Neural cell (in vitro differentiated cells): ENCODE results near the gene IGSF23. TPM values are rescaled to one million over a fixed set of nuclear protein-coding genes. Genes with fewer than 3 reads are reported as not detected.

Experiments
- H2AFZ ChIP-seq: fragments of 200-600, 300-800 bp; sonication (generic), shearing (Covaris generic); 2 replicates; pipeline ENCODE4 v1.6.0; 2014; ENCODE audit warnings: low read depth, mild to moderate bottlenecking, antibody characterized with exemption, low read length, moderate library complexity
- H3F3A ChIP-seq: fragments of 200-600 bp; shearing (Covaris generic); 2 replicates; pipeline ENCODE4 v1.6.1; 2016; ENCODE audit warnings: mild to moderate bottlenecking, moderate library complexity, mixed read lengths, antibody characterized with exemption, low read length; ENCODE audit not compliant: insufficient read depth, poor library complexity, severe bottlenecking
- H3K27ac ChIP-seq: fragments of 200-600, 300-800 bp; sonication (generic), shearing (Covaris generic); 2 replicates; pipeline ENCODE4 v1.5.1; 2014; ENCODE audit warnings: mild to moderate bottlenecking, low read length, moderate library complexity
- H3K27me3 ChIP-seq: fragments of 300-800, 200-600 bp; sonication (generic), shearing (Covaris generic); 2 replicates; pipeline ENCODE4 v1.6.0; 2014; ENCODE audit warnings: mild to moderate bottlenecking, low read depth, low read length, moderate library complexity; ENCODE audit not compliant: insufficient read depth
- H3K36me3 ChIP-seq: fragments of 300-800, 200-600 bp; sonication (generic), shearing (Covaris generic); 2 replicates; pipeline ENCODE4 v1.5.1; 2014; ENCODE audit warnings: mild to moderate bottlenecking, antibody characterized with exemption, low read length, moderate library complexity; ENCODE audit not compliant: insufficient read depth
- H3K4me2 ChIP-seq: fragments of 300-800, 200-600 bp; sonication (generic), shearing (Covaris generic); 2 replicates; pipeline ENCODE4 v1.6.0; 2014; ENCODE audit warnings: mild to moderate bottlenecking, low read length
- H3K4me3 ChIP-seq: fragments of 300-800, 200-600 bp; sonication (generic), shearing (Covaris generic); 2 replicates; pipeline ENCODE4 v1.5.1; 2014; ENCODE audit warnings: mild to moderate bottlenecking, low read length, moderate library complexity
- H3K79me2 ChIP-seq: fragments of 200-600 bp; shearing (Covaris generic); replicated peaks from 2 replicates; pipeline ENCODE4 v1.6.0; 2014; ENCODE audit warnings: mild to moderate bottlenecking, low read length, moderate library complexity; ENCODE audit not compliant: insufficient read depth
- H3K9ac ChIP-seq: fragments of 300-800, 200-600 bp; sonication (generic), shearing (Covaris generic); 2 replicates; pipeline ENCODE4 v1.6.1; 2016; ENCODE audit warnings: mild to moderate bottlenecking, low read length, mixed read lengths
- H3K9me2 ChIP-seq: fragments of 200-600 bp; shearing (Covaris generic); 2 replicates; pipeline ENCODE4 v1.6.1; 2016; ENCODE audit warnings: mild to moderate bottlenecking, low read length, mixed read lengths; ENCODE audit not compliant: insufficient read depth
- H3K9me3 ChIP-seq: fragments of 200-600, 300-800 bp; sonication (generic), shearing (Covaris generic); 2 replicates; pipeline ENCODE4 v1.6.1; 2016; ENCODE audit warnings: mild to moderate bottlenecking, mixed run types, low read length, moderate library complexity, mixed read lengths
- H4K20me1 ChIP-seq: fragments of 200-600 bp; shearing (Covaris generic); 2 replicates; pipeline ENCODE4 v1.6.1; 2016; ENCODE audit warnings: mild to moderate bottlenecking, mixed run types; ENCODE audit not compliant: insufficient read depth
- EP300 ChIP-seq: fragments of 450-650 bp; conservative IDR thresholded peaks from 2 replicates; pipeline ENCODE4 v1.6.1; 2014; ENCODE audit warnings: antibody characterized with exemption, mild to moderate bottlenecking, moderate library complexity; ENCODE audit not compliant: poor library complexity, severe bottlenecking
- EZH2 ChIP-seq: fragments of 200-600, 300-800 bp; shearing (Covaris generic), sonication (generic); IDR thresholded peaks from 2 replicates; pipeline ENCODE4 v1.6.1; 2014; ENCODE audit warnings: antibody characterized with exemption, low read length, borderline replicate concordance, mild to moderate bottlenecking; ENCODE audit not compliant: insufficient read depth, poor library complexity, severe bottlenecking
- MXI1 ChIP-seq: fragments of 450-650 bp; conservative IDR thresholded peaks from 2 replicates; pipeline ENCODE4 v1.6.1; 2014; ENCODE audit warnings: antibody characterized with exemption, mild to moderate bottlenecking; ENCODE audit not compliant: poor library complexity, severe bottlenecking
- POLR2AphosphoS5 ChIP-seq: IDR thresholded peaks from 2 replicates; pipeline ENCODE4 v1.6.1; 2012
- RAD21 ChIP-seq: fragments of 450-650 bp; conservative IDR thresholded peaks from 2 replicates; pipeline ENCODE4 v1.6.1; 2014; ENCODE audit warnings: antibody characterized with exemption, mild to moderate bottlenecking, moderate library complexity
- SMC3 ChIP-seq: fragments of 450-650 bp; conservative IDR thresholded peaks from 2 replicates; pipeline ENCODE4 v1.6.1; 2014; ENCODE audit warnings: antibody characterized with exemption, mild to moderate bottlenecking, moderate library complexity; ENCODE audit not compliant: poor library complexity
- TAF1 ChIP-seq: IDR thresholded peaks from 2 replicates; pipeline ENCODE4 v1.6.1; 2012; ENCODE audit warnings: low read depth
- polyA plus RNA-seq: library from polyadenylated mRNA; depleted of rRNA; stranded (reverse); fragments of >200 nt; gene quantifications from 2 replicates; pipeline ENCODE4 v1.2.3, GENCODE V29; 2014
- TF ChIP-seq, protein P1 (sequence below): IDR thresholded peaks from 2 replicates; pipeline ENCODE4 v1.6.1; 2012; ENCODE audit warnings: borderline replicate concordance
- TF ChIP-seq, protein P2 (sequence below): fragments of 450-650 bp; IDR thresholded peaks from 2 replicates; pipeline ENCODE4 v1.5.1; 2014; ENCODE audit warnings: antibody characterized with exemption, mild to moderate bottlenecking, moderate library complexity; ENCODE audit not compliant: poor library complexity, severe bottlenecking

The IGSF23 gene
- polyA plus RNA-seq, 1 donor from 2014 or later, result not detected

DNA sequence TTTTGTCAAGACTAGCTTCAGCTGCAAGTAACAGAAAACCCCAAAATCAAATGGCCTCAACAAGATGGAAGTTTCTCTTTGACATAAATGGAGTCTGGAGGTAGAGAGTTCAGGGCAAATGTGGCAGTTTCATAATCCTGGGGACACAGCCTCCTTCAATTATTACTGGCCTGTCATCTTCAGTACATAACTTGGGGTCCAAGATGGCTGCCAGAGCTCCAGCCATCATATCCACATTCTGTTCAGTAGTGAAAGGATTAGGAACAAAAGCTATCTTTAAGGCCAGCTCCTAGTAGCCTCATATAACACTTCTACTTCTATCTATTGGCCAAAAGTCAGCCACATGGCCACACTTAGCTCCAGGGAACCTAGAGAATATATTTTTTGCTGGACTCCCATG lies 15.0 kb upstream of the IGSF23 start:
- TF ChIP-seq SMC3, result no peak
- TF ChIP-seq, protein P1, sequence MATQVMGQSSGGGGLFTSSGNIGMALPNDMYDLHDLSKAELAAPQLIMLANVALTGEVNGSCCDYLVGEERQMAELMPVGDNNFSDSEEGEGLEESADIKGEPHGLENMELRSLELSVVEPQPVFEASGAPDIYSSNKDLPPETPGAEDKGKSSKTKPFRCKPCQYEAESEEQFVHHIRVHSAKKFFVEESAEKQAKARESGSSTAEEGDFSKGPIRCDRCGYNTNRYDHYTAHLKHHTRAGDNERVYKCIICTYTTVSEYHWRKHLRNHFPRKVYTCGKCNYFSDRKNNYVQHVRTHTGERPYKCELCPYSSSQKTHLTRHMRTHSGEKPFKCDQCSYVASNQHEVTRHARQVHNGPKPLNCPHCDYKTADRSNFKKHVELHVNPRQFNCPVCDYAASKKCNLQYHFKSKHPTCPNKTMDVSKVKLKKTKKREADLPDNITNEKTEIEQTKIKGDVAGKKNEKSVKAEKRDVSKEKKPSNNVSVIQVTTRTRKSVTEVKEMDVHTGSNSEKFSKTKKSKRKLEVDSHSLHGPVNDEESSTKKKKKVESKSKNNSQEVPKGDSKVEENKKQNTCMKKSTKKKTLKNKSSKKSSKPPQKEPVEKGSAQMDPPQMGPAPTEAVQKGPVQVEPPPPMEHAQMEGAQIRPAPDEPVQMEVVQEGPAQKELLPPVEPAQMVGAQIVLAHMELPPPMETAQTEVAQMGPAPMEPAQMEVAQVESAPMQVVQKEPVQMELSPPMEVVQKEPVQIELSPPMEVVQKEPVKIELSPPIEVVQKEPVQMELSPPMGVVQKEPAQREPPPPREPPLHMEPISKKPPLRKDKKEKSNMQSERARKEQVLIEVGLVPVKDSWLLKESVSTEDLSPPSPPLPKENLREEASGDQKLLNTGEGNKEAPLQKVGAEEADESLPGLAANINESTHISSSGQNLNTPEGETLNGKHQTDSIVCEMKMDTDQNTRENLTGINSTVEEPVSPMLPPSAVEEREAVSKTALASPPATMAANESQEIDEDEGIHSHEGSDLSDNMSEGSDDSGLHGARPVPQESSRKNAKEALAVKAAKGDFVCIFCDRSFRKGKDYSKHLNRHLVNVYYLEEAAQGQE, result no peak
- no peak for TF ChIP-seq MXI1
- TF ChIP-seq EZH2, result no peak
- TF ChIP-seq RAD21, result no peak
- TF ChIP-seq POLR2AphosphoS5, result no peak
- TF ChIP-seq TAF1, result no peak
- TF ChIP-seq EP300, result no peak
- TF ChIP-seq, protein P2, sequence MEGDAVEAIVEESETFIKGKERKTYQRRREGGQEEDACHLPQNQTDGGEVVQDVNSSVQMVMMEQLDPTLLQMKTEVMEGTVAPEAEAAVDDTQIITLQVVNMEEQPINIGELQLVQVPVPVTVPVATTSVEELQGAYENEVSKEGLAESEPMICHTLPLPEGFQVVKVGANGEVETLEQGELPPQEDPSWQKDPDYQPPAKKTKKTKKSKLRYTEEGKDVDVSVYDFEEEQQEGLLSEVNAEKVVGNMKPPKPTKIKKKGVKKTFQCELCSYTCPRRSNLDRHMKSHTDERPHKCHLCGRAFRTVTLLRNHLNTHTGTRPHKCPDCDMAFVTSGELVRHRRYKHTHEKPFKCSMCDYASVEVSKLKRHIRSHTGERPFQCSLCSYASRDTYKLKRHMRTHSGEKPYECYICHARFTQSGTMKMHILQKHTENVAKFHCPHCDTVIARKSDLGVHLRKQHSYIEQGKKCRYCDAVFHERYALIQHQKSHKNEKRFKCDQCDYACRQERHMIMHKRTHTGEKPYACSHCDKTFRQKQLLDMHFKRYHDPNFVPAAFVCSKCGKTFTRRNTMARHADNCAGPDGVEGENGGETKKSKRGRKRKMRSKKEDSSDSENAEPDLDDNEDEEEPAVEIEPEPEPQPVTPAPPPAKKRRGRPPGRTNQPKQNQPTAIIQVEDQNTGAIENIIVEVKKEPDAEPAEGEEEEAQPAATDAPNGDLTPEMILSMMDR, result no peak
- Histone ChIP-seq H3K79me2 (no peaks in the 10 kb centered on the region), H4K20me1 (no peaks in the 10 kb centered on the region), H3F3A (no peaks in the 10 kb centered on the region), H3K4me2 (no peak overlapping the region), H3K36me3 (no peaks in the 10 kb centered on the region), H3K4me3 (no peak overlapping the region), H3K9me3 (no peaks in the 10 kb centered on the region), H3K9ac (no peak overlapping the region), H2AFZ (no peak overlapping the region), H3K27me3 (no peaks in the 10 kb centered on the region), H3K27ac (no peak overlapping the region), H3K9me2 (no peaks in the 10 kb centered on the region)

DNA sequence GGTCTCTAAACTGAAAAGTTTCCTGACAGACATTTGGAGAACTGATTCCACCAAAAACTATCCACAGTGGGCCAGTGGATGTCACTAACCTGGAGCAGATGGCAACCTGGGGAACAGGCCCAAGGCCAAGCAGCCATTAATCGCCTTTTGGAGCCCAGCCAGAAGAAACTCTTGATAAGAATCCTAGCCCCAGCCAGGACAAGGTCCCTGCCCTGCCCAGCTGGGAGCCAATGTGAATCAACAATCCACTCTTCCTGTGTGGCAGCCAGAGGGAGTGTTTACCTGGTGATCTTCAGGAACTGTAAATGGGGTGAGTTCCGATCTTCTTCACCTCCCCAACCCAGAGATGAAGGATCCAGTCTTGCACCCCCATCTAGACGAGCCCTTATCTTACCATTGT lies 14.5 kb upstream of the IGSF23 start:
- no peak overlapping the region for H3K4me2 ChIP-seq
- no peaks in the 10 kb centered on the region for H3K9me2 ChIP-seq
- H3K27me3 ChIP-seq, result no peaks in the 10 kb centered on the region
- H3K9me3 ChIP-seq, result no peaks in the 10 kb centered on the region
- H2AFZ ChIP-seq, result no peak overlapping the region
- H3K4me3 ChIP-seq, result no peak overlapping the region
- H3K79me2 ChIP-seq, result no peaks in the 10 kb centered on the region
- no peaks in the 10 kb centered on the region for H3K36me3 ChIP-seq
- no peak overlapping the region for H3K27ac ChIP-seq
- no peak for TF ChIP-seq RAD21
- TF ChIP-seq TAF1, result no peak
- TF ChIP-seq MXI1, result no peak
- no peak for TF ChIP-seq SMC3
- no peak for TF ChIP-seq EP300
- TF ChIP-seq POLR2AphosphoS5, result no peak
- no peak for TF ChIP-seq EZH2
- TF ChIP-seq, protein P1, result no peak
- TF ChIP-seq, protein P2, result no peak
- no peaks in the 10 kb centered on the region for H4K20me1 ChIP-seq
- H3K9ac ChIP-seq, result no peak overlapping the region
- no peaks in the 10 kb centered on the region for H3F3A ChIP-seq
